HepG2 (cell line): ENCODE data around the gene WDR93. TPM values are rescaled to one million over a fixed set of nuclear protein-coding genes. Genes with fewer than 3 reads are reported as not detected.

Source experiments
- ARNT ChIP-seq: fragments of 450-650 bp; IDR thresholded peaks from 2 replicates; pipeline ENCODE4 v1.6.1; 2017
- CEBPB ChIP-seq: IDR thresholded peaks from 2 replicates; pipeline ENCODE4 v1.6.1; 2011; ENCODE audit warnings: low read depth, low read length, improper control_type of control experiment, borderline replicate concordance
- EP300 ChIP-seq, 3 experiments: sonication (generic) in 1 of 3; formaldehyde crosslinking in 1 of 3; IDR thresholded peaks; 2 replicates each; pipeline versions ENCODE4 v1.5.1 to v1.6.1; 2011 to 2020; ENCODE audit warnings: low read depth in 2 of 3, low read length in 2 of 3, borderline replicate concordance in 1 of 3, improper control_type of control experiment in 1 of 3, mild to moderate bottlenecking in 1 of 3, missing genetic modification reagents in 1 of 3, moderate library complexity in 1 of 3
- FOXO1 ChIP-seq: sonication (generic); formaldehyde crosslinking; IDR thresholded peaks from 2 replicates; pipeline ENCODE4 v1.4.0; 2020; ENCODE audit warnings: missing genetic modification reagents
- HOXA7 ChIP-seq: sonication (generic); formaldehyde crosslinking; IDR thresholded peaks from 2 replicates; pipeline ENCODE4 v1.8.1; 2022; ENCODE audit warnings: mild to moderate bottlenecking, missing genetic modification reagents, moderate library complexity
- KDM2A ChIP-seq: sonication (generic); formaldehyde crosslinking; IDR thresholded peaks from 2 replicates; pipeline ENCODE4 v1.4.0; 2020; ENCODE audit warnings: low read depth, missing genetic modification reagents, borderline replicate concordance
- MAF1 ChIP-seq: sonication (generic); formaldehyde crosslinking; IDR thresholded peaks from 2 replicates; pipeline ENCODE4 v1.5.0; 2020; ENCODE audit warnings: missing genetic modification reagents, borderline replicate concordance
- NCOA2 ChIP-seq: sonication (generic); formaldehyde crosslinking; IDR thresholded peaks from 2 replicates; pipeline ENCODE4 v1.8.0; 2022; ENCODE audit warnings: inconsistent platforms
- PBX2 ChIP-seq: IDR thresholded peaks from 2 replicates; pipeline ENCODE4 v1.6.1; 2016; ENCODE audit warnings: control low read depth
- SMC3 ChIP-seq: IDR thresholded peaks from 2 replicates; pipeline ENCODE4 v1.6.1; 2011; ENCODE audit warnings: low read length, improper control_type of control experiment
- TBX2 ChIP-seq: sonication (generic); formaldehyde crosslinking; IDR thresholded peaks from 2 replicates; pipeline ENCODE4 v1.5.0; 2020; ENCODE audit warnings: missing genetic modification reagents, mild to moderate bottlenecking, borderline replicate concordance
- ZMYM3 ChIP-seq: sonication (generic); formaldehyde crosslinking; IDR thresholded peaks from 2 replicates; pipeline ENCODE4 v1.5.1; 2020; ENCODE audit warnings: mild to moderate bottlenecking, missing genetic modification reagents
- ZNF136 ChIP-seq: sonication (generic); formaldehyde crosslinking; IDR thresholded peaks from 2 replicates; pipeline ENCODE4 v1.8.1; 2022; ENCODE audit warnings: low read depth, mild to moderate bottlenecking, moderate library complexity, missing genetic modification reagents
- ZNF318 ChIP-seq: sonication (generic); formaldehyde crosslinking; IDR thresholded peaks from 2 replicates; pipeline ENCODE4 v1.4.0; 2020; ENCODE audit warnings: mild to moderate bottlenecking, missing genetic modification reagents
- ZNF501 ChIP-seq: sonication (generic); formaldehyde crosslinking; IDR thresholded peaks from 2 replicates; pipeline ENCODE4 v1.5.1; 2020; ENCODE audit warnings: mild to moderate bottlenecking, moderate library complexity, missing genetic modification reagents
- ZNF687 ChIP-seq: sonication (generic); formaldehyde crosslinking; IDR thresholded peaks from 2 replicates; pipeline ENCODE4 v1.5.1; 2020; ENCODE audit warnings: mild to moderate bottlenecking, missing genetic modification reagents, moderate library complexity
- polyA plus RNA-seq, 8 experiments: library from polyadenylated mRNA; depleted of rRNA in 3 of 8; stranded (reverse) in 7 of 8; unstranded in 1 of 8; fragments of >200 nt; fragmentation: Illumina TruSeq in 4 of 8; extraction: Trizol in 4 of 8; gene quantifications; 2 replicates each; pipeline versions ENCODE4 v1.2.1 to v1.2.3, GENCODE V29; 2011 to 2016; ENCODE audit warnings: low read depth in 4 of 8, missing spikeins in 1 of 8, mixed read lengths in 1 of 8; ENCODE audit not compliant: insufficient read depth in 1 of 8
- total RNA-seq, 5 experiments: library from RNA; depleted of rRNA; stranded (reverse); fragments of >200 nt; fragmentation: Illumina TruSeq; extraction: Trizol; gene quantifications; 2 replicates each; pipeline ENCODE4 v1.2.3, GENCODE V29; 2016; ENCODE audit warnings: low read depth in 1 of 5

WDR93 gene
- total and polyA plus RNA-seq, 2 of the 13 experiments (the other 11 are each of a cell fraction or from before 2014, with no cell fraction given) = 0.07 TPM; not detected in 1

- peak; percentile 28 for TF ChIP-seq ZNF687 (CRISPR knock-in tag)
- peak; percentile 43; the same call in 1 of the 2 replicates for TF ChIP-seq TBX2 (CRISPR knock-in tag)
- no peak for TF ChIP-seq ZNF318 (CRISPR knock-in tag)
- no peak for TF ChIP-seq HOXA7 (CRISPR knock-in tag)
- no peak for TF ChIP-seq MAF1 (CRISPR knock-in tag)
- TF ChIP-seq PBX2 = no peak
- TF ChIP-seq CEBPB = peak; percentile 80
- TF ChIP-seq EP300 (IDR thresholded peaks at IDR 0.05; ENCODE audit: low read depth in 2 of 2, low read length in 2 of 2) = peak in 1 of 2 experiments; percentile 43; a peak in 1 of 4 replicates
- no peak for TF ChIP-seq EP300 (CRISPR knock-in tag; IDR thresholded peaks at IDR 0.05; ENCODE audit: borderline replicate concordance)
- TF ChIP-seq ZMYM3 (CRISPR knock-in tag) = no peak
- no peak for TF ChIP-seq ZNF136
- no peak for TF ChIP-seq FOXO1
- 0 out of 2 replicates have a peak, but pooled peaks have one; percentile 13 for TF ChIP-seq KDM2A (CRISPR knock-in tag)
- no peak for TF ChIP-seq ZNF501 (CRISPR knock-in tag)
- no peak for TF ChIP-seq SMC3
- TF ChIP-seq NCOA2 (CRISPR knock-in tag) = peak; percentile 38; the same call in 1 of the 2 replicates
- no peak for TF ChIP-seq ARNT
These were observed 94.6 kb downstream of the WDR93 start (continued) for GRCh38 chr15:89785064-89785773.
